WTC11 (cell line): ENCODE data around the gene KITLG.

Experiments
- AFF4 ChIP-seq: sonication (generic); formaldehyde crosslinking; IDR thresholded peaks from 2 replicates; pipeline ENCODE4 v1.8.1; 2023; ENCODE audit warnings: mild to moderate bottlenecking, missing genetic modification reagents, borderline replicate concordance
- CBFB ChIP-seq: sonication (generic); formaldehyde crosslinking; IDR thresholded peaks from 2 replicates; pipeline ENCODE4 v1.8.1; 2022; ENCODE audit warnings: mild to moderate bottlenecking, low read depth, missing genetic modification reagents
- FOXJ3 ChIP-seq: sonication (generic); formaldehyde crosslinking; IDR thresholded peaks from 2 replicates; pipeline ENCODE4 v1.9.0; 2021; ENCODE audit warnings: missing genetic modification reagents, mild to moderate bottlenecking, borderline replicate concordance
- GABPB1 ChIP-seq: sonication (generic); formaldehyde crosslinking; IDR thresholded peaks from 2 replicates; pipeline ENCODE4 v1.8.1; 2023; ENCODE audit warnings: mild to moderate bottlenecking, missing genetic modification reagents
- NR1H2 ChIP-seq: sonication (generic); formaldehyde crosslinking; IDR thresholded peaks from 2 replicates; pipeline ENCODE4 v1.9.0; 2021; ENCODE audit warnings: mild to moderate bottlenecking, moderate library complexity, missing genetic modification reagents
- SMAD4 ChIP-seq: sonication (generic); formaldehyde crosslinking; IDR thresholded peaks from 2 replicates; pipeline ENCODE4 v1.8.0; 2022; ENCODE audit warnings: mild to moderate bottlenecking, missing genetic modification reagents
- TEAD4 ChIP-seq: sonication (generic); formaldehyde crosslinking; IDR thresholded peaks from 2 replicates; pipeline ENCODE4 v1.8.0; 2022; ENCODE audit warnings: mild to moderate bottlenecking, missing genetic modification reagents
- ZNF512 ChIP-seq: sonication (generic); formaldehyde crosslinking; IDR thresholded peaks from 2 replicates; pipeline ENCODE4 v1.8.1; 2022; ENCODE audit warnings: missing genetic modification reagents, borderline replicate concordance
- TF ChIP-seq, protein P1 (sequence below): fragments of 200-600 bp; IDR thresholded peaks from 2 replicates; pipeline ENCODE4 v1.8.0; 2022; ENCODE audit warnings: antibody characterized with exemption
- TF ChIP-seq, protein P2 (sequence below): sonication (generic); formaldehyde crosslinking; IDR thresholded peaks from 2 replicates; pipeline ENCODE4 v1.8.1; 2023; ENCODE audit warnings: mild to moderate bottlenecking, missing genetic modification reagents, moderate library complexity
- TF ChIP-seq, protein P3 (sequence below): sonication (generic); formaldehyde crosslinking; IDR thresholded peaks from 2 replicates; pipeline ENCODE4 v1.8.1; 2023; ENCODE audit warnings: mild to moderate bottlenecking, missing genetic modification reagents
- TF ChIP-seq, protein P4 (sequence below): sonication (generic); formaldehyde crosslinking; IDR thresholded peaks from 2 replicates; pipeline ENCODE4 v1.8.1; 2022; ENCODE audit warnings: mild to moderate bottlenecking, moderate library complexity, missing genetic modification reagents
- TF ChIP-seq, protein P5 (sequence below): sonication (generic); formaldehyde crosslinking; conservative IDR thresholded peaks from 2 replicates; pipeline ENCODE4 v1.8.1; 2022; ENCODE audit warnings: mild to moderate bottlenecking, missing genetic modification reagents

DNA sequence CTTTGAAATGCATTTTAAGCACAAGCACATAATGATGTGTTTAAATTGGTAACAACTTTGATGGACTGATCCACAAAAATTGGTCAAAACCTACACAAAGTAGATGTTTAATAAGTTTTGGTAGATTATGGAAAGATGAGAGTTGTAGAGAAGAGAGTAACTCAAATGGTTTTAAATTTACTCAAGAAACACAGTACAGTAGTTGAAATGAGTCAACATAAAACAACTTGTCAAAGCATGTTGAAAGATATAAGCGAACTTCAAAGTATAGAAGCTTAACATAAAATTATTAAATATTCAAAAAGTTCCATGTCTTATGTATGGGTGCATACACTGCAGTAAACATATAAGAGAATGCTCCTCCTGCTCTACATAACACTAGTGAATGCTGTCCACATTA lies 49.4 kb downstream of the KITLG start:
- TF ChIP-seq, protein P1, sequence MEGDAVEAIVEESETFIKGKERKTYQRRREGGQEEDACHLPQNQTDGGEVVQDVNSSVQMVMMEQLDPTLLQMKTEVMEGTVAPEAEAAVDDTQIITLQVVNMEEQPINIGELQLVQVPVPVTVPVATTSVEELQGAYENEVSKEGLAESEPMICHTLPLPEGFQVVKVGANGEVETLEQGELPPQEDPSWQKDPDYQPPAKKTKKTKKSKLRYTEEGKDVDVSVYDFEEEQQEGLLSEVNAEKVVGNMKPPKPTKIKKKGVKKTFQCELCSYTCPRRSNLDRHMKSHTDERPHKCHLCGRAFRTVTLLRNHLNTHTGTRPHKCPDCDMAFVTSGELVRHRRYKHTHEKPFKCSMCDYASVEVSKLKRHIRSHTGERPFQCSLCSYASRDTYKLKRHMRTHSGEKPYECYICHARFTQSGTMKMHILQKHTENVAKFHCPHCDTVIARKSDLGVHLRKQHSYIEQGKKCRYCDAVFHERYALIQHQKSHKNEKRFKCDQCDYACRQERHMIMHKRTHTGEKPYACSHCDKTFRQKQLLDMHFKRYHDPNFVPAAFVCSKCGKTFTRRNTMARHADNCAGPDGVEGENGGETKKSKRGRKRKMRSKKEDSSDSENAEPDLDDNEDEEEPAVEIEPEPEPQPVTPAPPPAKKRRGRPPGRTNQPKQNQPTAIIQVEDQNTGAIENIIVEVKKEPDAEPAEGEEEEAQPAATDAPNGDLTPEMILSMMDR = no peak
- TF ChIP-seq, protein P2, sequence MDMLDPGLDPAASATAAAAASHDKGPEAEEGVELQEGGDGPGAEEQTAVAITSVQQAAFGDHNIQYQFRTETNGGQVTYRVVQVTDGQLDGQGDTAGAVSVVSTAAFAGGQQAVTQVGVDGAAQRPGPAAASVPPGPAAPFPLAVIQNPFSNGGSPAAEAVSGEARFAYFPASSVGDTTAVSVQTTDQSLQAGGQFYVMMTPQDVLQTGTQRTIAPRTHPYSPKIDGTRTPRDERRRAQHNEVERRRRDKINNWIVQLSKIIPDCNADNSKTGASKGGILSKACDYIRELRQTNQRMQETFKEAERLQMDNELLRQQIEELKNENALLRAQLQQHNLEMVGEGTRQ (CRISPR knock-in tag) = no peak
- no peak for TF ChIP-seq SMAD4 (CRISPR knock-in tag)
- TF ChIP-seq GABPB1 (CRISPR knock-in tag) = no peak
- TF ChIP-seq, protein P3, sequence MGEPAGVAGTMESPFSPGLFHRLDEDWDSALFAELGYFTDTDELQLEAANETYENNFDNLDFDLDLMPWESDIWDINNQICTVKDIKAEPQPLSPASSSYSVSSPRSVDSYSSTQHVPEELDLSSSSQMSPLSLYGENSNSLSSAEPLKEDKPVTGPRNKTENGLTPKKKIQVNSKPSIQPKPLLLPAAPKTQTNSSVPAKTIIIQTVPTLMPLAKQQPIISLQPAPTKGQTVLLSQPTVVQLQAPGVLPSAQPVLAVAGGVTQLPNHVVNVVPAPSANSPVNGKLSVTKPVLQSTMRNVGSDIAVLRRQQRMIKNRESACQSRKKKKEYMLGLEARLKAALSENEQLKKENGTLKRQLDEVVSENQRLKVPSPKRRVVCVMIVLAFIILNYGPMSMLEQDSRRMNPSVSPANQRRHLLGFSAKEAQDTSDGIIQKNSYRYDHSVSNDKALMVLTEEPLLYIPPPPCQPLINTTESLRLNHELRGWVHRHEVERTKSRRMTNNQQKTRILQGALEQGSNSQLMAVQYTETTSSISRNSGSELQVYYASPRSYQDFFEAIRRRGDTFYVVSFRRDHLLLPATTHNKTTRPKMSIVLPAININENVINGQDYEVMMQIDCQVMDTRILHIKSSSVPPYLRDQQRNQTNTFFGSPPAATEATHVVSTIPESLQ = no peak
- TF ChIP-seq, protein P4, sequence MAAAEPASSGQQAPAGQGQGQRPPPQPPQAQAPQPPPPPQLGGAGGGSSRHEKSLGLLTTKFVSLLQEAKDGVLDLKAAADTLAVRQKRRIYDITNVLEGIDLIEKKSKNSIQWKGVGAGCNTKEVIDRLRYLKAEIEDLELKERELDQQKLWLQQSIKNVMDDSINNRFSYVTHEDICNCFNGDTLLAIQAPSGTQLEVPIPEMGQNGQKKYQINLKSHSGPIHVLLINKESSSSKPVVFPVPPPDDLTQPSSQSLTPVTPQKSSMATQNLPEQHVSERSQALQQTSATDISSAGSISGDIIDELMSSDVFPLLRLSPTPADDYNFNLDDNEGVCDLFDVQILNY = no peak
- TF ChIP-seq, protein P5, sequence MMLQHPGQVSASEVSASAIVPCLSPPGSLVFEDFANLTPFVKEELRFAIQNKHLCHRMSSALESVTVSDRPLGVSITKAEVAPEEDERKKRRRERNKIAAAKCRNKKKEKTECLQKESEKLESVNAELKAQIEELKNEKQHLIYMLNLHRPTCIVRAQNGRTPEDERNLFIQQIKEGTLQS (CRISPR knock-in tag) = no peak
- no peak for TF ChIP-seq NR1H2 (CRISPR knock-in tag)
- TF ChIP-seq ZNF512 (CRISPR knock-in tag) = no peak
- no peak for TF ChIP-seq FOXJ3 (CRISPR knock-in tag)
- TF ChIP-seq TEAD4 = no peak
- no peak for TF ChIP-seq AFF4 (CRISPR knock-in tag)
- TF ChIP-seq CBFB (CRISPR knock-in tag) = no peak
